Suprapubic skin (tissue), 4 donors: ENCODE results near the gene GNG4.

Source experiments
- EP300 ChIP-seq: sonication (generic); formaldehyde crosslinking; IDR thresholded peaks from one replicate; pipeline ENCODE4 v1.6.1; 2017; ENCODE audit warnings: antibody characterized with exemption
- POLR2A ChIP-seq, 2 donors: fragments of 450-650 bp; IDR thresholded peaks; one replicate each; pipeline ENCODE4 v1.6.1; 2017; ENCODE audit warnings: antibody characterized with exemption in 2 of 2, mild to moderate bottlenecking in 2 of 2, moderate library complexity in 2 of 2
- POLR2AphosphoS5 ChIP-seq, 3 donors: sonication (generic); formaldehyde crosslinking; IDR thresholded peaks; one replicate each; pipeline ENCODE4 v1.6.1; 2017; ENCODE audit warnings: antibody characterized with exemption in 3 of 3
- TF ChIP-seq, protein P1 (sequence below), 2 donors: fragments of 200-600 bp in 1 of 2; fragments of 450-650 bp in 1 of 2; sonication (generic) in 1 of 2; IDR thresholded peaks; one replicate each; pipeline ENCODE4 v1.5.1; 2016 to 2019; ENCODE audit warnings: antibody characterized with exemption in 2 of 2, mild to moderate bottlenecking in 1 of 2, moderate library complexity in 1 of 2

DNA sequence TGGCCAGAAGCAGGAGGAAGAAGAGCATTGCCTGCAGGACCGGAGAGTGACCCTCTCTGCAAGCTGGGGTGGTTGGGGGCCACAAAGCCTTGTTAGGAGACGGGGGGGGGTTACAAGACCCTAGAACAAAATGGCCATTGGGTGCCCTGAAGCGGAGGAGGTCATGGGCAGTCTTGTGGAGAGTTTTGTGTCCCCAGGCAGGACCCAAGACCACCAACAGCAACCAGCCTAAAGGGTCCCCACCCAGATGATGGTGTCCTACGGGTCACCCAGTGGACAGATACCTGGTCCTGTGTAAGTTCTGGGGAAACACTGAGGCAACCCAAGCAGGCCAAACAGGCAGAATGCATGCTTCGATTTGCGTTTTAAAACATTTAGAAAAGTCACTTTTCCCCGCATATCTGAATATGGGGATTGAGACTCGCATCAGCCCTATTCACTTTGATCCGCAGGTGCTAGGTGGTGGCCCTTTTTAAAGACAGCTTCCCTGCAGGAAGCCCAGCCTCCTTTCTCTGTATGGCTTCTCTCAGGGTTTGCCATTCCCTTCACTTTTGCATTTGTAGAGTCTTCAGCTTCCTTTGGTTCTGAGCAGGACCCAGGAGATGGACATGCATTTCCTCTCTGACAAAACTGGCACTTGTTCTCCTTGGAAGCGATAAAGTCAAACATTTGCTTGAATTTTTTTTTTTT, 21.1 kb downstream of the GNG4 start:
- TF ChIP-seq, protein P1, sequence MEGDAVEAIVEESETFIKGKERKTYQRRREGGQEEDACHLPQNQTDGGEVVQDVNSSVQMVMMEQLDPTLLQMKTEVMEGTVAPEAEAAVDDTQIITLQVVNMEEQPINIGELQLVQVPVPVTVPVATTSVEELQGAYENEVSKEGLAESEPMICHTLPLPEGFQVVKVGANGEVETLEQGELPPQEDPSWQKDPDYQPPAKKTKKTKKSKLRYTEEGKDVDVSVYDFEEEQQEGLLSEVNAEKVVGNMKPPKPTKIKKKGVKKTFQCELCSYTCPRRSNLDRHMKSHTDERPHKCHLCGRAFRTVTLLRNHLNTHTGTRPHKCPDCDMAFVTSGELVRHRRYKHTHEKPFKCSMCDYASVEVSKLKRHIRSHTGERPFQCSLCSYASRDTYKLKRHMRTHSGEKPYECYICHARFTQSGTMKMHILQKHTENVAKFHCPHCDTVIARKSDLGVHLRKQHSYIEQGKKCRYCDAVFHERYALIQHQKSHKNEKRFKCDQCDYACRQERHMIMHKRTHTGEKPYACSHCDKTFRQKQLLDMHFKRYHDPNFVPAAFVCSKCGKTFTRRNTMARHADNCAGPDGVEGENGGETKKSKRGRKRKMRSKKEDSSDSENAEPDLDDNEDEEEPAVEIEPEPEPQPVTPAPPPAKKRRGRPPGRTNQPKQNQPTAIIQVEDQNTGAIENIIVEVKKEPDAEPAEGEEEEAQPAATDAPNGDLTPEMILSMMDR (IDR thresholded peaks at IDR 0.05) = no peak
- TF ChIP-seq EP300 = no peak
- no peak for TF ChIP-seq POLR2A (IDR thresholded peaks at IDR 0.05)
- no peak for TF ChIP-seq POLR2AphosphoS5 (IDR thresholded peaks at IDR 0.05)
